ENCODE results near the gene RASGRP1.

RASGRP1 gene

GRCh38 chr15:38541026-38541425, 23.6 kb downstream of the RASGRP1 start:
- no peaks in the 10 kb centered on the region for H3K79me2 ChIP-seq (ENCODE audit: insufficient read depth, low read length)
- no peak overlapping the region for H3K4me3 ChIP-seq (ENCODE audit: low read depth, low read length, poor library complexity, severe bottlenecking)
- no peak overlapping the region for H3K9ac ChIP-seq (ENCODE audit: low read length)
- H3K4me2 ChIP-seq (ENCODE audit: low read length), result no peak overlapping the region
- no peak overlapping the region for H3K27ac ChIP-seq (ENCODE audit: low read depth, low read length, poor library complexity, severe bottlenecking)
- no peaks in the 10 kb centered on the region for H3K9me3 ChIP-seq (ENCODE audit: low read length)
- H3K9me2 ChIP-seq (ENCODE audit: low read depth, low read length), result no peaks in the 10 kb centered on the region
- TF ChIP-seq EZH2 (IDR thresholded peaks at IDR 0.05; ENCODE audit: borderline replicate concordance, low read length) (no peak), CTCF (IDR thresholded peaks at IDR 0.05; ENCODE audit: low read length) (no peak)
- H2AFZ ChIP-seq (ENCODE audit: low read length), result no peak overlapping the region
- H4K20me1 ChIP-seq (ENCODE audit: insufficient read depth, low read length), result no peaks in the 10 kb centered on the region
- no peaks in the 10 kb centered on the region for H3F3A ChIP-seq (ENCODE audit: insufficient read depth, low read length)
- 0 out of 2 replicates have a peak, but pooled peaks cover 4% of the 10 kb centered on the region for H3K36me3 ChIP-seq (ENCODE audit: insufficient read depth, low read length)
- no peaks in the 10 kb centered on the region for H3K4me1 ChIP-seq (ENCODE audit: insufficient read depth, low read length, severe bottlenecking)
- H3K27me3 ChIP-seq (ENCODE audit: insufficient read depth, low read length), result no peaks in the 10 kb centered on the region

GRCh38 chr15:38540510-38540909, 24.1 kb downstream of the RASGRP1 start:
- no peak overlapping the region for H3K9ac ChIP-seq (ENCODE audit: low read length)
- no peaks in the 10 kb centered on the region for H4K20me1 ChIP-seq (ENCODE audit: insufficient read depth, low read length)
- H3K79me2 ChIP-seq (ENCODE audit: insufficient read depth, low read length), result no peaks in the 10 kb centered on the region
- H3K27ac ChIP-seq (ENCODE audit: low read depth, low read length, poor library complexity, severe bottlenecking), result no peak overlapping the region
- 0 out of 2 replicates have a peak, but pooled peaks cover 4% of the 10 kb centered on the region for H3K36me3 ChIP-seq (ENCODE audit: insufficient read depth, low read length)
- no peaks in the 10 kb centered on the region for H3K4me1 ChIP-seq (ENCODE audit: insufficient read depth, low read length, severe bottlenecking)
- no peaks in the 10 kb centered on the region for H3K9me3 ChIP-seq (ENCODE audit: low read length)
- H3K27me3 ChIP-seq (ENCODE audit: insufficient read depth, low read length), result no peaks in the 10 kb centered on the region
- no peak for TF ChIP-seq EZH2 (IDR thresholded peaks at IDR 0.05; ENCODE audit: borderline replicate concordance, low read length)
- no peak for TF ChIP-seq CTCF (IDR thresholded peaks at IDR 0.05; ENCODE audit: low read length)
- no peaks in the 10 kb centered on the region for H3K9me2 ChIP-seq (ENCODE audit: low read depth, low read length)
- H3F3A ChIP-seq (ENCODE audit: insufficient read depth, low read length), result no peaks in the 10 kb centered on the region
- H3K4me2 ChIP-seq (ENCODE audit: low read length), result no peak overlapping the region
- no peak overlapping the region for H3K4me3 ChIP-seq (ENCODE audit: low read depth, low read length, poor library complexity, severe bottlenecking)
- no peak overlapping the region for H2AFZ ChIP-seq (ENCODE audit: low read length)

- no peak overlapping the region for H2AFZ ChIP-seq (ENCODE audit: low read length)
- TF ChIP-seq EZH2 (IDR thresholded peaks at IDR 0.05; ENCODE audit: borderline replicate concordance, low read length) (no peak), CTCF (IDR thresholded peaks at IDR 0.05; ENCODE audit: low read length) (no peak)
- no peaks in the 10 kb centered on the region for H3K27me3 ChIP-seq (ENCODE audit: insufficient read depth, low read length)
- H3K9me3 ChIP-seq (ENCODE audit: low read length), result no peaks in the 10 kb centered on the region
- H4K20me1 ChIP-seq (ENCODE audit: insufficient read depth, low read length), result no peaks in the 10 kb centered on the region
- H3K4me1 ChIP-seq (ENCODE audit: insufficient read depth, low read length, severe bottlenecking), result no peaks in the 10 kb centered on the region
- no peaks in the 10 kb centered on the region for H3K79me2 ChIP-seq (ENCODE audit: insufficient read depth, low read length)
- no peak overlapping the region for H3K9ac ChIP-seq (ENCODE audit: low read length)
- no peaks in the 10 kb centered on the region for H3K36me3 ChIP-seq (ENCODE audit: insufficient read depth, low read length)
- no peak overlapping the region for H3K4me3 ChIP-seq (ENCODE audit: low read depth, low read length, poor library complexity, severe bottlenecking)
- no peaks in the 10 kb centered on the region for H3K9me2 ChIP-seq (ENCODE audit: low read depth, low read length)
- H3F3A ChIP-seq (ENCODE audit: insufficient read depth, low read length), result no peaks in the 10 kb centered on the region
- H3K4me2 ChIP-seq (ENCODE audit: low read length), result no peak overlapping the region
- no peak overlapping the region for H3K27ac ChIP-seq (ENCODE audit: low read depth, low read length, poor library complexity, severe bottlenecking)
These were observed 25.6 kb downstream of the RASGRP1 start for GRCh38 chr15:38539008-38539343.
